ENCODE measurements around the gene CHD2. TPM values are rescaled to one million over a fixed set of nuclear protein-coding genes. Genes with fewer than 3 reads are reported as not detected.
"Not testable (repeated sequence)": the region's sequence is repeated elsewhere in the genome, so short reads cannot be mapped to it uniquely, and the experiment has no call there.

CHD2 gene
- total RNA-seq = 67.0 and 67.9 TPM in 2 replicates

DNA sequence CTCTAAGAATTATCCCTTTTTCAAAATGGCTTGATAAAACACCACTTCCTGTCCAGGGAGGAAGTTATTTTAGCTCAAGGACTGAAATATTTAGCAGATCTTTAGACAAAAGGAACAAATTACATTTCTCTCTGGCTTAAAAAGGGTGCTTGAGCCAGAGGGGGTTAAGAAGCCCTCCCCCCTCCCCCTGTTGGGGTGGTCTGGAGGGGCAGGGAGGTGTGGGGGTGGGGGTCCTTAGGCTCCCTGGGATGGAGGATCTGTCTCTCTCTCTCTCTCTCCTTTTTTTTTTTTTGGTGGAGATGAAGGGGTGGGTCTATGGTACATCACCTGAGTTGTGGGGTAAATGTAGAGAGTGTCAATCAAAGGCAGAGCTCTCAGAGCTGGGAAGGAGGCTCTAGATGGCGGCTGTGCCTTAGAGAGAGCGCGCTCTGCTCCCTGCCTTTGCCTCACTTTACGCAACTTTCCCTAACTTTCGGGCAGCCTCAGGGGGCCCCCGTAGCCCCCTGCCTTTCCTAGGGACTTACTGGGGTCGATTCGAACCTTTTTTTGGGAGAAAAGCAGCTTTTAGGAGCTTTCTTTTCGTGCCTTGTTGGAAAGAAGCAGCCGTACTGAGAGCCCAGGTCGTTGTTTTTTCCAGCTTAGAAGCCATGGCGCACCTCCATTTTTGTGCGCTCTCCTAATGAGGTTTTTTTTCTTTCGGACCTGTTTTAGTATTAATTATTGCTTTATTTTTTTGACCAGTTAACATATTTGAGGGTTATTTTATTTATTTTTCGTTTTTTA, at the start of gene CHD2:
Gene CHD2, plus strand, starts transcription at position 377 of the 783 bp plus-strand sequence. CDS start 914 bp downstream, outside the sequence.
- peak; percentile 90 for DNase-seq

DNA sequence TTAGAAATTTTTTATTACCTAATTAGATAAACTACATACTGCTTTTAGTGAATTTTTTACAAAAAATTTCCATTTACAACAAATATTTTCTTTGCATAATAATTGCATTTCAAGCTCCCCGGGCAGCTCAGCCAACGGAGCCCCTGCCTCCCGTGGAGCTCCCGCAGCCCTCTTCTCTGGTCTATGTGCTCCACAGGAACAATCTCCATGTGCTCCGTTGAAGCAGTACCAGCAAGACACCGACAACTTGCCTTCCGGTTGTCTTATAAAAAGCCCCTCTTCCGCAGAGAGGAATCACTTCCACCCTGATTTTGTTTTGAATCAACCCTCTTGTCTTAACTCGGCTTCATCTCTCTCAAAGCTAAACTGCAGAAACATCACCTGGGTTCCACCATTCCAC, 46.9 kb upstream of the CHD2 start:
- DNase-seq = no peak

DNA sequence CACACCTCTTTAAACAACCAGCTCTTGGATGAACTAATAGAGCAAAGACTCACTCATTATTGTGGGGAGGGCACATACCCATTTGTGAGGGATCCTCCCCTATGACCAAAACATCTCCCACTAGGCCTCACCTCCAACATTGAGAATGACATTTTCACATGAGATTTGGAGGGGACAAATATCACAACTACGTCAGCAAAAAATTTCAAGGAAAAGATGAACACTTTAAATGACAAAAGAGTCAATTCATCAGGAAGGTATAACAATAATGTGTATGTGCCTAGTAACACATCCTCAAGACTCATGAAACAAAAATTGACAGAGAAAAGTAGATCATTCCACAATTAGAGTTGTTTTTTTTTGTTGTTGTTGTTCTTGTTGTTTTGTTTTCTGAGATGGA, 38.4 kb upstream of the CHD2 start:
- DNase-seq = no peak

DNA sequence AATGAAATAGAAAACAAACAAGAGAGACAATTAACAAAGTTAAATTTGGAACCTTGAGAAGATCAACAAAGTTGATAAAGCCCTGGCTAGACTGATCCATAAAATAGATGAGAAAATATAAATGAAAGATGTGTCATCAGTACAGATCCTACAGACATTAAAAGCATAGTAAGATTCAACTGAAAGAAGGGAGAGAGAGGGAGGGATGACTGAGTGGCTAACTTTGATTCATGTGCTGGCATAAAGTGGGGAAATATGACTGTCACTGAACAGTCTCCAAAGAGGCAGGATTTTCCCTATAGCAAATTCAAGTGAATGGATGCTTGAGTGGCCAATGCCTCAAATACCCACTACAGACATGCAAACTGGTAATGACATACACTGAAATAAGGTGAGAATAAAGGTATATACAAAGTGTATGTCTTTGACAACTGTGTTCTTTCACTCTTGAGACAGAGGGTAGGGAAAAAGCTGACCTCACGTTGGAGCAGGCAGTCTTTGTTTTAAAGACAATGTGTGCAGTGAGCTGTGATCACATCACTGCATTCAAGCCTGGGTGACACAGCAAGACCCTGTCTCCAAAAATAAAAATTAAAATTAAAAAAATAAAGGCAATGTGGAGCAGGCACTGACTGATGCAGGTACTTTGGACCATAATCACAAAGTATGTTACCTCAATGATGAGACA, 35.9 kb upstream of the CHD2 start:
- no peak for DNase-seq

DNA sequence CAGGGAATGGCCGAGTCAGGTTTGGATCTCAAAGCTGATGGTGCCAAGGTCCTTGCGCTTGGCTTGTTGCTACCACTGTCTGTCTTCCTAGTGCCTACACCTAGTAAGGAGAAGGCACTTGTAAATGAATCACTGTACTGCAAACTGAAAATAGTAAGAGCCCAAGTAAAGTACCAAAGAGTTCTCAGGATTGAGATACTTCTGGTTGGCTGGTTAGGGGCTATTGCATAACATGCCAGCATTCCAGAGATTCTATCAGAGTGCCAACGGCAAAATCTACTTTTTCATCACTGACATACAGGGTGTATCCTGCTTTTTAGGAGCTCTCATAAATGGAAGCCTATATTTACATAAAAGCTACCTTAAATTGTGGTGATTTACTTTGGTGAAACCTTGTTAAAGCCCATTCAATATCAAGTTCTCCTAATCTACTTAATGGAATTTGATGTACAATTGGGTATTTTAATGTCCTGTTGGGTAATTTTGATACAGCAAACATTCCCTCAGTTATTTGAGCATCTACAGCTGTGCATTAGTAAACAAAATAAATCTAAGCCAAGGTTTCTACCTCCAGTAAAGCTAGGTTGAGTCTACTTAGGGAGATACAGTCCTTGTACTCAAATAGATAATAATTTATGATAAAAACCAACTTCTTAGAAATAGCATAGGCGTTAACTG, 30.7 kb upstream of the CHD2 start:
- DNase-seq = no peak

GRCh38 chr15:92870010-92870591, 30.0 kb upstream of the CHD2 start:
- no peak for DNase-seq

GRCh38 chr15:92872967-92873366, 27.2 kb upstream of the CHD2 start:
- not testable (repeated sequence) for DNase-seq

DNA sequence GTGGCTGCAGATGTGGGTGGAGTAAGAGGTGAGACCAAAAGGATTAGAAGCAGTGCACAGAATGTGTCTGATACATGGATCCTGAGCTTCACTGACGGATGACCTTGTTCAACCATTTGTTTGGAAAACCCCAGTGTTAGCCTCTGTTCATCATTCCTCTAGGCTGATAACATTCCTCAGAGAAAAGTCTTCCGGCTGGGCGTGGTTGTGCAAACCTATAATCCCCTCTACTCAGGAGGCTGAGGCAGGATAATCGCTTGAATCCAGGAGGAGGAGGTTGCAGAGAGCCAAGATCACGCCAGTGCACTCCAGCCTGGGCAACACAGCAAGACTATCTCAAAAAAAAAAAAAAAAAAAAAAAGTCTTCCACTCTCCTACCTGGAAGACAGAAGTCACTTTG, 23.1 kb upstream of the CHD2 start:
- DNase-seq = no peak

DNA sequence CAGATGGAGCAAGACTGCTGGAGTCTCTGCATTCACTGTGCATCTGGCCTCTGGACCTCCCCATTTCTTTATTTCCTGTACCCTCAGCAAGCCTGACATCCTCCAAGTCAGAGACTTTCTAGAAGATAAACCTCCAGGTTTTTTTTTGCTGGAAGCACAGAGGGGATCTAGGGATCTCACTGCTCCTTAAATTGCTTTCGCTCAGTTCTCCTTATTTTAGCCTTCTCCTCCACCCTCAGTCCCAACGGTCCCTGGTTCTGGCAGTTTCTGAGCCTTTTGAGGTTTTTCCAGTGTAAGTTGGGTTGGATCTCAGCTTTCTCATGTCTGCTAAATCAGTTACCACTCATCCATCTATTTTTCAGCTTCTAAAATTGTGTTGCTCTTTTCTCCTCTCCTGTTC, 22.7 kb upstream of the CHD2 start:
- DNase-seq = no peak

- DNase-seq = no peak
Measured at GRCh38 chr15:92878593-92879053, 21.5 kb upstream of the CHD2 start.

- DNase-seq = no peak
Measured at GRCh38 chr15:92879949-92880725, 20.0 kb upstream of the CHD2 start.

GRCh38 chr15:92880796-92881195, 19.3 kb upstream of the CHD2 start:
- DNase-seq = no peak

GRCh38 chr15:92881211-92881754, 18.8 kb upstream of the CHD2 start:
- DNase-seq = no peak

GRCh38 chr15:92881802-92882696, 18.1 kb upstream of the CHD2 start:
- DNase-seq = peak; percentile 100

- DNase-seq = no peak
Measured at GRCh38 chr15:92882697-92883162, 17.4 kb upstream of the CHD2 start.

- peak; percentile 57 for DNase-seq
Measured at GRCh38 chr15:92883163-92883875, 16.8 kb upstream of the CHD2 start.

- DNase-seq = peak; percentile 25
Measured at GRCh38 chr15:92883876-92884435, 16.2 kb upstream of the CHD2 start.

DNA sequence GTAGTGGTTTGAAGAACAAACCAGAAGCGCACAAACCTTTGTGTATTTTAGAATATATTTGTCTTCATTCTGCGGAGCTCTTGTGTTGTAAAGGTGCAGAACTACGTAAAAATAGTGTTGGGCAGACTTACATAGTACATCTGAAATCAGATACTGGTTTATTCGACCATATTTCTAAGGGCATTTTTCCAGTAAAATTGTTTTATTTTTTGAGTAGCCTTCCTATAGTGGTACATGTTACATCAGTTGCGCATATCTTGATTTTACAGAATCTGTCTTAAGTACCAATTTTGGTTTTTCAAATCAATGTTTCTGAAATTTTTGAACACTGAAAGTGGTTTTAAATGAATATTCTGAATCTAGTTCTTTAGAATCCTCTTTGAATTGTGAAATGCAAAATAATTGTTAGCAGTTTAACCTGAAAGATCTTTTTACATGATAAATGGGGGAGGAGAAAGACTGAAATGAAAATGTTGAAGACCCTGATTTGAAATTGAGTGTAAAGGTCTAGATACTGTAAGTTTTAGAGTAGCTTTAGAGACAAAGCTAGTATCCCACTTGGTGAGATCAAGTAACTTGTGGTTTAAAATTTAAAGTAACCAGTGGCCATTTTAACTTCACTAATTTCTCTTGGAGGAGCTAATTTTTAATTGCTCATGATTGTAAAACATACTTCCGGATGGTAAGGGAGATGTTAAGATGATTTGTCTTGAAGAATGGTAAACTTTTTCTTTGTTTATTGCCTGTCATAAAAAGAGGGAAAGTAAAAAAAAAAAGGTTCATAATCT, 15.5 kb upstream of the CHD2 start:
- DNase-seq = peak; percentile 29
